ENCODE results near the gene SMARCA2.

The SMARCA2 gene

DNA sequence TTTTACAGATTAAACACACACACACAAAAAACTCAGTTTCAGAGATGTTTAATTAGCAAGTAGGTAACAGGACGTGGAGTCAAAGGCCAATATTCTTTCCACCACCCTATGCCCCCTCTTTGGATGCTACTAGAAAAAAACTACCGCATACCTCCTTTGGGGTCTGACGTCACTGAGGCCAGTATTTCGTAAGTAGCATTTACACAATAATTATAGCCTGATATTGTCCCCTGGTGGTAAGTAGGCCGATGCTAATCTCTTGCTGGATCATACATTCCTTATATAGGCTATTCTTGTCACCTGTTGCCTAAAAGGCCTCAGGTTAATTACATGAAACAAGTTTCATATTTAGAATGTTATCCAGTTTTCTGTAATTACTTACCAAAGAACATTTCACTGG, 21.0 kb upstream of the SMARCA2 start:
- in situ Hi-C loops (cut with MboI; ENCODE audit: low sequenced_read_pairs, unreplicated experiment) = no loop called here
- DNase-seq (ENCODE audit: low spot score) = no peak
- TF ChIP-seq, protein P1, sequence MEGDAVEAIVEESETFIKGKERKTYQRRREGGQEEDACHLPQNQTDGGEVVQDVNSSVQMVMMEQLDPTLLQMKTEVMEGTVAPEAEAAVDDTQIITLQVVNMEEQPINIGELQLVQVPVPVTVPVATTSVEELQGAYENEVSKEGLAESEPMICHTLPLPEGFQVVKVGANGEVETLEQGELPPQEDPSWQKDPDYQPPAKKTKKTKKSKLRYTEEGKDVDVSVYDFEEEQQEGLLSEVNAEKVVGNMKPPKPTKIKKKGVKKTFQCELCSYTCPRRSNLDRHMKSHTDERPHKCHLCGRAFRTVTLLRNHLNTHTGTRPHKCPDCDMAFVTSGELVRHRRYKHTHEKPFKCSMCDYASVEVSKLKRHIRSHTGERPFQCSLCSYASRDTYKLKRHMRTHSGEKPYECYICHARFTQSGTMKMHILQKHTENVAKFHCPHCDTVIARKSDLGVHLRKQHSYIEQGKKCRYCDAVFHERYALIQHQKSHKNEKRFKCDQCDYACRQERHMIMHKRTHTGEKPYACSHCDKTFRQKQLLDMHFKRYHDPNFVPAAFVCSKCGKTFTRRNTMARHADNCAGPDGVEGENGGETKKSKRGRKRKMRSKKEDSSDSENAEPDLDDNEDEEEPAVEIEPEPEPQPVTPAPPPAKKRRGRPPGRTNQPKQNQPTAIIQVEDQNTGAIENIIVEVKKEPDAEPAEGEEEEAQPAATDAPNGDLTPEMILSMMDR (IDR thresholded peaks at IDR 0.05; ENCODE audit: borderline replicate concordance, control extremely low read depth, extremely low read depth, insufficient read depth, missing control alignments) = no peak

DNA sequence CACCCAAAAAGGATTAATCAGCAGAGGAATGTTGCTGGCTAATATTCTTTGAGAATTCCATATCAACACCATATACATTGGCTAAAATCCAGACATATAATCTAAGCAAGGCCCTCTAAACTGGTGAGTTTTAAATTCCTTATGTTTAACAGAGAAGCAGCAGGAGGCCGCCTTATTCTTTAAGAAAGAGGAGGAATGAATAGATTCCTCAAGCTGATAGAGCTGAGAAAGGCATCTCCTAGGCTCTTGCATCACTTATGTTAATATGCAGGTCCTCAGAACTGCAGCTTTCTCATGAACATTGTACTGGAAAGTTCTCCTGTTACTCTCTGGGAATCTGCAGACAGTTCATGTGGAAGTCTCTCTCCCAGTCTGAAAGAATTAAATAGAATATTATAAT, 20.1 kb upstream of the SMARCA2 start:
- in situ Hi-C loops (cut with MboI; ENCODE audit: low sequenced_read_pairs, unreplicated experiment) = no loop called here
- no peak for DNase-seq (ENCODE audit: low spot score)
- TF ChIP-seq, protein P1 (IDR thresholded peaks at IDR 0.05; ENCODE audit: borderline replicate concordance, control extremely low read depth, extremely low read depth, insufficient read depth, missing control alignments) = no peak

DNA sequence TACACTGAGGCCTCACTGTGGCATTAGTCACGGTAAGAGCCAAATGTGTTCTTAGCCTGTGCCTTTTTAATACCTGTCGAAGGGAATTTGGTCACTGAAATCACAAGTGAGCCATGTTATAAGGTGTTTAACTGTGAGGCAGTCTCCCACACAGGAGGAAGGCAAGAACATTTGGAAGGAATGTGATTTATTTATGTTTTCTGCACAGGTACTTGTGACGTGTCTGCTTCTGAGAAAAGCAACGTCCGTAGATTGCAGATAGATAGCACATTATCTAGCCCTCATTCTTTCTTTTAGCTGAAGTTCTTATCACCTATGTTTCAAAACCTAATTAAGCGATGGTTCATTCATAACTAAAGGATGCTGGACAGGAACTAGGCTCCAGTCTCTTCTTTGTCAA, 19.0 kb upstream of the SMARCA2 start:
- in situ Hi-C loops (cut with MboI; ENCODE audit: low sequenced_read_pairs, unreplicated experiment) = no loop called here
- TF ChIP-seq, protein P1 (IDR thresholded peaks at IDR 0.05; ENCODE audit: borderline replicate concordance, control extremely low read depth, extremely low read depth, insufficient read depth, missing control alignments) = no peak
- no peak for DNase-seq (ENCODE audit: low spot score)

DNA sequence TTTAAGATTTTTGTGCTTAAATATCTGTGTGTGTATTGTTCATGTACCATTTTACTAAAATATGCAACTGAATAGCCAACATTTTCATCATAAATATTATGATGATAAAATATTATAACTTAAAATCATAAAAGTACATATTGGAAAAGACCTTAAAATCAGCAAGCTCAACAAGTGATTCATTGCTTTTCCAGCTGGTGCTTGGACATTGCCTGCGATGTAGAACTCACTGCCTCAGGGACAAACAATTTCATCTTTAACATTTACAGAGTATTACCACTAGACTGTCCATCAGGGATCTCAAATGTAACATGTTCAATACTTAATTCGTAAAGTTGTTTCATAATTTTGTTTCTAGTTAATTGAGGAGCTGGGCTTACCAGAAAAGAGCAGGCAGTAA, 17.5 kb upstream of the SMARCA2 start:
- in situ Hi-C loops (cut with MboI; ENCODE audit: low sequenced_read_pairs, unreplicated experiment) = no loop called here
- DNase-seq (ENCODE audit: low spot score) = no peak
- TF ChIP-seq, protein P1 (IDR thresholded peaks at IDR 0.05; ENCODE audit: borderline replicate concordance, control extremely low read depth, extremely low read depth, insufficient read depth, missing control alignments) = no peak

DNA sequence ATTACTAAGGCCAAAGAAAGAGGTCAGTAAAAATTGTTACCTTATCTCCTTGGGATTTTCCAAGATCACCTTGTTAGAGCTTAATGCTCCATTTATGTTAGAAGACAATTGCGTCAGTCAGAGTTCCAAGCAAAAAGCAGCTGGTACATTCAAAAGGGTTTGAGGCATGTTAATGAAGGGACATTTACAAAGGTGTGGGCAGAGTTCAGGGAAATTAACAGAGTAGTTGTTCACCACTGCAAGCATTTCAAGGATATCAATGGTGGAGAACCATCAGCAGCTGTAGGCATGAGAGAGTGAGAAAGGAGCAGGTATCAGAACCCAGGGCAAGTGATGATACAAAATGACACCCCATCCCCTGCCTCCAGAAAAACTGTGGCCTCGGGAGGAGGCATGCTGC, 17.0 kb upstream of the SMARCA2 start:
- TF ChIP-seq, protein P1 (IDR thresholded peaks at IDR 0.05; ENCODE audit: borderline replicate concordance, control extremely low read depth, extremely low read depth, insufficient read depth, missing control alignments) = no peak
- in situ Hi-C loops (cut with MboI; ENCODE audit: low sequenced_read_pairs, unreplicated experiment) = no loop called here
- DNase-seq (ENCODE audit: low spot score) = no peak

DNA sequence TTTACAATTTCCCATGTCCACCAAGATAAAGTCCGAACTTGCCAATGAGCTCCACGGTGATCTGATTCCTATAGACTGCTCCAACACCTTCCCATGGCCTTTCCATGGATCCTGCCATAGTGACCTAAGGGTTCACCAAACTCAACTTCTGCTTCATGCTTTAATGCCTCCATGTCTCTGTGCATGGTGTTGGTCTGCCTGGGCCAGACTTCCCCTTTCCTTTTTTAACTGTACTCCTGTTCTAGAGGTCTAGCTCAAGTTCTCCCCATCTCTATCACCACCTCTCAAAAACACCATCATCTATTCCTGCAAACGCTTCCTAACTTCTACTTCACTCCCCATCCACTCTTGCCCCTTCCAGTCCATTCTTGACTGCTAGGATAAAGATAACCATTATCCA, 14.8 kb upstream of the SMARCA2 start:
- no peak for DNase-seq (ENCODE audit: low spot score)
- TF ChIP-seq, protein P1 (IDR thresholded peaks at IDR 0.05; ENCODE audit: borderline replicate concordance, control extremely low read depth, extremely low read depth, insufficient read depth, missing control alignments) = no peak
- in situ Hi-C loops (cut with MboI; ENCODE audit: low sequenced_read_pairs, unreplicated experiment) = no loop called here

DNA sequence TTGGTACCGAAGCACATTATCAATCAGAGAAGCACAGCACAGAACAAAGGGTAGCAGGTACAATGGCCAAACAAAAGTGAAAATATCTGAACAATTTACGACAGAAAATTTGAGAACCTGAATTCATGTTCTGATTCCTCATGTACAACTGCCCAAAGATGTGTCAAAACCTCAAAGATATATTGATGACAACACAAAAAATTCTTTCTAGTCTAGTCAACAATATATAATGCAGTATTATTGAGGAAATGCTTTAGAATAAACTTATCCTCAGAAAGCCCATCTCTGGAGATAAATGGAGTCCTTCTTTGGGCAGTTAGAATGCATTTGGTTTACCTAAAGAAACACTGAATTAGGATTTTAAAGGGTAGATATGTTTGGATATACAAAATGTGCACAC, 6.8 kb upstream of the SMARCA2 start:
- TF ChIP-seq, protein P1 (IDR thresholded peaks at IDR 0.05; ENCODE audit: borderline replicate concordance, control extremely low read depth, extremely low read depth, insufficient read depth, missing control alignments) = no peak
- DNase-seq (ENCODE audit: low spot score) = no peak
- in situ Hi-C loops (cut with MboI; ENCODE audit: low sequenced_read_pairs, unreplicated experiment) = no loop called here
